ENCODE measurements around the gene ARRDC3.

- no peak for TF ChIP-seq CTCF (IDR thresholded peaks at IDR 0.05; ENCODE audit: low read depth, low read length)
- TF ChIP-seq POLR2A (IDR thresholded peaks at IDR 0.05; ENCODE audit: extremely low read depth, insufficient read length) = no peak
- no peak for TF ChIP-seq MAX (IDR thresholded peaks at IDR 0.05; ENCODE audit: low read depth, low read length)
These were observed 1.8 kb downstream of the ARRDC3 start for GRCh38 chr5:91381239-91381773.
